GM21825 (cell line): Measurements from ENCODE around the gene ZNF747.
A peak's percentile ranks its signal among the peaks of the same experiment; 100 is the strongest.

ENCODE experiments used
- ATAC-seq: cut with Tn5 transposase; IDR thresholded peaks from one replicate; pipeline ENCODE4 v1.9.1; 2021; ENCODE audit warnings: mild to moderate bottlenecking, moderate library complexity; ENCODE audit not compliant: unreplicated experiment

Gene ZNF747

GRCh38 chr16:30534368-30535105 lies at the start of gene ZNF747:
Gene ZNF747 (minus strand): TSS chr16:30534858. CDS start chr16:30534679, 179 bp downstream.
- ATAC-seq: peak; percentile 51

GRCh38 chr16:30582611-30583340 lies 48.1 kb upstream of the ZNF747 start:
- no peak for ATAC-seq

- no peak for ATAC-seq
These were observed 46.8 kb upstream of the ZNF747 start for GRCh38 chr16:30581457-30581856.

GRCh38 chr16:30574678-30575077 lies 40.0 kb upstream of the ZNF747 start:
- ATAC-seq: no peak

- ATAC-seq: peak; percentile 61
These were observed 37.0 kb upstream of the ZNF747 start, which contains the start of gene ZNF688 for GRCh38 chr16:30571445-30572322. Gene ZNF688 (minus strand): TSS chr16:30571714. CDS start chr16:30571629, 85 bp downstream.

GRCh38 chr16:30570636-30571444 lies 36.2 kb upstream of the ZNF747 start:
- ATAC-seq: no peak

- ATAC-seq: no peak
These were observed 35.3 kb upstream of the ZNF747 start for GRCh38 chr16:30569746-30570635.

GRCh38 chr16:30569281-30569680 lies 34.6 kb upstream of the ZNF747 start:
- no peak for ATAC-seq

GRCh38 chr16:30567991-30568638 lies 33.5 kb upstream of the ZNF747 start:
- ATAC-seq: no peak

- no peak for ATAC-seq
These were observed 32.7 kb upstream of the ZNF747 start for GRCh38 chr16:30567160-30567990.

- ATAC-seq: no peak
These were observed 31.9 kb upstream of the ZNF747 start for GRCh38 chr16:30566531-30566930.

GRCh38 chr16:30565984-30566383 lies 31.3 kb upstream of the ZNF747 start:
- ATAC-seq: no peak

GRCh38 chr16:30565526-30565925 lies 30.9 kb upstream of the ZNF747 start:
- no peak for ATAC-seq

GRCh38 chr16:30562021-30562420 lies 27.4 kb upstream of the ZNF747 start:
- ATAC-seq: no peak

- no peak for ATAC-seq
These were observed 26.6 kb upstream of the ZNF747 start for GRCh38 chr16:30561089-30561816.

GRCh38 chr16:30559690-30560089 lies 25.0 kb upstream of the ZNF747 start:
- no peak for ATAC-seq

GRCh38 chr16:30558789-30559377 lies 24.2 kb upstream of the ZNF747 start:
- ATAC-seq: no peak
